ENCODE data around the gene LILRB3.
A peak's percentile ranks its signal among the peaks of the same experiment; 100 is the strongest.

LILRB3 gene

GRCh38 chr19:54253331-54254194, 30.8 kb upstream of the LILRB3 start:
- H3K4me3 ChIP-seq (ENCODE audit: low read depth, low read length): no peak overlapping the region
- no peak for DNase-seq (ENCODE audit: low read depth)
- TF ChIP-seq POLR2A (IDR thresholded peaks at IDR 0.05; ENCODE audit: extremely low read depth, insufficient read length) (no peak), CTCF (IDR thresholded peaks at IDR 0.05; ENCODE audit: low read depth, low read length) (no peak)

GRCh38 chr19:54252845-54253244, 30.0 kb upstream of the LILRB3 start:
- TF ChIP-seq MAX (IDR thresholded peaks at IDR 0.05; ENCODE audit: low read depth, low read length) (no peak), MYC (IDR thresholded peaks at IDR 0.05; ENCODE audit: low read depth, low read length) (no peak), CTCF (IDR thresholded peaks at IDR 0.05; ENCODE audit: low read depth, low read length) (no peak)
- no peak for DNase-seq (ENCODE audit: low read depth)
- H3K4me3 ChIP-seq (ENCODE audit: low read depth, low read length): no peak overlapping the region

- TF ChIP-seq CTCF (IDR thresholded peaks at IDR 0.05; ENCODE audit: low read depth, low read length): no peak
- no peak for TF ChIP-seq MYC (IDR thresholded peaks at IDR 0.05; ENCODE audit: low read depth, low read length)
- no peak for TF ChIP-seq POLR2A (IDR thresholded peaks at IDR 0.05; ENCODE audit: extremely low read depth, insufficient read length)
- TF ChIP-seq MAX (IDR thresholded peaks at IDR 0.05; ENCODE audit: low read depth, low read length): no peak
- DNase-seq (ENCODE audit: low read depth): no peak
- H3K4me3 ChIP-seq (ENCODE audit: low read depth, low read length): no peak overlapping the region
These were observed 29.4 kb upstream of the LILRB3 start for GRCh38 chr19:54252243-54252642.

- H3K4me3 ChIP-seq (ENCODE audit: low read depth, low read length): no peak overlapping the region
- no peak for TF ChIP-seq MYC (IDR thresholded peaks at IDR 0.05; ENCODE audit: low read depth, low read length)
- no peak for TF ChIP-seq POLR2A (IDR thresholded peaks at IDR 0.05; ENCODE audit: extremely low read depth, insufficient read length)
- TF ChIP-seq MAX (IDR thresholded peaks at IDR 0.05; ENCODE audit: low read depth, low read length): no peak
- no peak for TF ChIP-seq CTCF (IDR thresholded peaks at IDR 0.05; ENCODE audit: low read depth, low read length)
- peak; percentile 75 for DNase-seq (ENCODE audit: low read depth)
These were observed 25.3 kb upstream of the LILRB3 start for GRCh38 chr19:54248016-54248601.

GRCh38 chr19:54247106-54247930, 24.5 kb upstream of the LILRB3 start:
- no peak overlapping the region for H3K4me3 ChIP-seq (ENCODE audit: low read depth, low read length)
- TF ChIP-seq MYC (IDR thresholded peaks at IDR 0.05; ENCODE audit: low read depth, low read length): no peak
- TF ChIP-seq POLR2A (IDR thresholded peaks at IDR 0.05; ENCODE audit: extremely low read depth, insufficient read length): no peak
- no peak for TF ChIP-seq MAX (IDR thresholded peaks at IDR 0.05; ENCODE audit: low read depth, low read length)
- TF ChIP-seq CTCF (IDR thresholded peaks at IDR 0.05; ENCODE audit: low read depth, low read length): no peak
- DNase-seq (ENCODE audit: low read depth): no peak

All from NB4 (cell line).